HL-60 (cell line): ENCODE results near the gene XXYLT1.

ENCODE experiments used
- DNase-seq, 2 experiments: peaks; one replicate each; pipeline ENCODE4 v3.0.0-alpha.2; 2010 to 2020; ENCODE audit warnings: low read depth in 1 of 2, low spot score in 1 of 2
- H3K27ac ChIP-seq: fragments of 250-450 bp; sonication (Bioruptor Pico); replicated peaks from 2 replicates; pipeline ENCODE4 v1.5.1; 2020; ENCODE audit warnings: mild to moderate bottlenecking, moderate library complexity
- H3K27me3 ChIP-seq: fragments of 250-450 bp; sonication (Bioruptor Pico); 2 replicates; pipeline ENCODE4 v1.5.1; 2021; ENCODE audit warnings: mild to moderate bottlenecking, moderate library complexity; ENCODE audit not compliant: insufficient read depth, poor library complexity, severe bottlenecking
- H3K4me3 ChIP-seq: replicated peaks from 2 replicates; pipeline ENCODE4 v1.5.1; 2011; ENCODE audit warnings: mild to moderate bottlenecking, control low read depth, low read length; ENCODE audit not compliant: insufficient read depth
- GABPA ChIP-seq: IDR thresholded peaks from 2 replicates; pipeline ENCODE4 v1.6.1; 2012; ENCODE audit warnings: low read depth
- POLR2AphosphoS5 ChIP-seq: IDR thresholded peaks from 2 replicates; pipeline ENCODE4 v1.6.1; 2012; ENCODE audit warnings: low read depth
- SPI1 ChIP-seq: IDR thresholded peaks from 2 replicates; pipeline ENCODE4 v1.6.1; 2012; ENCODE audit warnings: low read depth, mild to moderate bottlenecking, borderline replicate concordance
- TF ChIP-seq, protein P1 (sequence below): IDR thresholded peaks from one replicate; pipeline ENCODE4 v1.5.1; 2011; ENCODE audit warnings: low read length, control low read depth, inconsistent platforms; ENCODE audit not compliant: insufficient read depth
- TF ChIP-seq, protein P2 (sequence below): IDR thresholded peaks from 2 replicates; pipeline ENCODE4 v1.6.1; 2012; ENCODE audit warnings: low read depth; ENCODE audit not compliant: insufficient replicate concordance

Gene XXYLT1

DNA sequence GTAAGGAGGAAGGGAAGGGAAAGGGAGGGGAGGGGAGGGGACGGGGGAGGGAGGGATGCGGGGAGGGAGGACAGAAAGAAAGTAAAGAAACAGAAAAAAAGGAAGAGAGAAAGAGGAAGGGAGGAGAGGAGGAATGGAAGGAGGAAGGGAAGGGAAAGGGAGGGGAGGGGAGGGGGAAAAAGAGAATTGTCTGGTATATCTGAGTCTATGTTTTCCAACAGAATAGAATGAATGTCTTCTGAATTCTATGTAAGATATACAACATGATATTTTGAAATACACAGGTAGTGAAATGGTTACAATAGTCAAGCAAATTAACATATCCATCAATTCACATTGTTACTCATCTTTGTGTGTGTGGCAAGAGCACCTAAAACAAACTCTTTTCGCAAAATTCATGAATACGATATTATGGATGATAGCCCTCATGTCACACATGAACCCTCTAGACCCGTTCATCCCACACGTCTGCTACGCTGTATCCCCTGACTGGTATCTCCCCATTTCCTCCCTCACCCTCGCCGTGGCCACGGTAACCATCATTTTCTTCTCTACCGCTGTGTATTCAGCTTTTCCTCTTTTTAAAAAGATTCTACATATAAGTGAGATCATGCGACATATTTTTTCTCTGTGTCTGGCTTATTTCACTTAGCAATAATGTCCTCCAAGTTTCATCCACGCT lies 168.9 kb downstream of the XXYLT1 start:
- TF ChIP-seq SPI1 (0 out of 2 replicates have a peak, but pooled peaks have one; percentile 8), POLR2AphosphoS5 (no peak)
- no peak overlapping the region for H3K4me3 ChIP-seq
- peak in 1 of 2 experiments; percentile 31 for DNase-seq
- H3K27ac ChIP-seq: peak overlapping the region; percentile 85
- H3K27me3 ChIP-seq: no peaks in the 10 kb centered on the region

DNA sequence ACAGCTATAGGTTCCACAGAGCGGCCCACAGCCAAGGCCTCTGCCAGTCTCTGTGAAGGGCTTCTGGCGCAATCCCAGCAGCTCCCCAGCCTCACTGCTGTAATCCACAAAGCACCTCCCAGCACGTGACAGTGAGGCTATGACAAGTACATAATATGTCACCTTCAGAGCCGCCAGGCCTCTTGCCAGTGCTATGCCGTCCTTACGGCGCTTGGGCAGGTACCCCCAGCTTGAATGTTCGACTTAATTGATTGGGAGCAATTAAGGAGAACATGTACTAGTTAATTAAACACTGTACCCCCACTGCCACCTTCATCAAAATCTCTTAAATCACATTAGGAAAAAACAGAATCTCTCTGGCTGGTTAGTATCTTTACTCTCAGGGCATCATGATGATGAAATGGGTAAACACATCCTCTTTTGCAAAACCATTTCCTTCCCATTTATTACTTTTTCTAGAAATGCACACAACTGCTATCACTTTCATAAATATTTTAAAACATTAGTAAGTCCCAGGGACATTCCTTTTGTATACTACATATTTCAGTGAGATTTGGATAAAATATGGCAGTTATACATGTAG lies 169.9 kb downstream of the XXYLT1 start:
- no peaks in the 10 kb centered on the region for H3K27me3 ChIP-seq
- peak overlapping the region; percentile 85 for H3K27ac ChIP-seq
- TF ChIP-seq POLR2AphosphoS5 (peak; percentile 59; the same call in 1 of the 2 replicates), GABPA (no peak), SPI1 (peak; percentile 82; the same call in 1 of the 2 replicates)
- DNase-seq: peak; percentile 86 to 98
- no peak overlapping the region for H3K4me3 ChIP-seq

DNA sequence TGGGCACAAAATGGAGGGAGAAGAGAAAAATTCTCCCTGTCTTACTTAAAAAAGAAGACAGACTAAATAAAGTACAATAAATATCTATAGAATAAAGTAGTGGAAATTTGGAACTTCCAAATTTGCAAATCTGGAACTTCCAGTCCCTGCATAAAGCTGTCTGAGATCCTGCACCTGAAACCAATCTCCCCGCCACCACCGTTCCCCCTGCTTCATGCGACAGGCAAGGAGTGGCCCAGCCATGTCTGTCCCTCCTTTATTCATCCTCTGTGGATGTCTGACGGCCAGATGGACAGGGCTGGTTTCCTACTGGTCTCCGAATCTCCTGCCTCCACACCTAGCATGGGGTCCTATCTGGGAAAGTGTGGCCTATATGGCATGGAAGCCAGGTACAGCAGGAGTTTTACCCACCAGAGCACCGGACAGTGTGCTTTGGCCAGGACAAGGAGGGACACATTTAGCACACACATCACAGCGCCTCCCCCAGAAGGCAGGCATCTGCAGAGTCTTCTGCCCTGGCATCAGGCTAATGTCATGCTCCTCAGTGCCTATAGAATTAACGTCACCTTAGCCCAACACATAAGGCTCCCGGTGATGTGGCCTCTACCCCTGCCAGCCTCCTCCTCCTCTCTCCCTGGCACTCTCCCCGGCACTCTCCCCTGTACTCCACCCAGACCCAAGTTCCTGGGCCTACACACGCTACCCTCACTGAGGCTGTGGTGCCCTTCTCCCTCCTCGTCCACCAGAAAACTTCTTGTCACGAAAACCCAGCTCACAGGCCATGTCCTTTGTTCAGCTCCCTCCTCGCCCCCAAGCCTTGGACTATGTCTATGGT lies 170.8 kb downstream of the XXYLT1 start:
- TF ChIP-seq, protein P1, sequence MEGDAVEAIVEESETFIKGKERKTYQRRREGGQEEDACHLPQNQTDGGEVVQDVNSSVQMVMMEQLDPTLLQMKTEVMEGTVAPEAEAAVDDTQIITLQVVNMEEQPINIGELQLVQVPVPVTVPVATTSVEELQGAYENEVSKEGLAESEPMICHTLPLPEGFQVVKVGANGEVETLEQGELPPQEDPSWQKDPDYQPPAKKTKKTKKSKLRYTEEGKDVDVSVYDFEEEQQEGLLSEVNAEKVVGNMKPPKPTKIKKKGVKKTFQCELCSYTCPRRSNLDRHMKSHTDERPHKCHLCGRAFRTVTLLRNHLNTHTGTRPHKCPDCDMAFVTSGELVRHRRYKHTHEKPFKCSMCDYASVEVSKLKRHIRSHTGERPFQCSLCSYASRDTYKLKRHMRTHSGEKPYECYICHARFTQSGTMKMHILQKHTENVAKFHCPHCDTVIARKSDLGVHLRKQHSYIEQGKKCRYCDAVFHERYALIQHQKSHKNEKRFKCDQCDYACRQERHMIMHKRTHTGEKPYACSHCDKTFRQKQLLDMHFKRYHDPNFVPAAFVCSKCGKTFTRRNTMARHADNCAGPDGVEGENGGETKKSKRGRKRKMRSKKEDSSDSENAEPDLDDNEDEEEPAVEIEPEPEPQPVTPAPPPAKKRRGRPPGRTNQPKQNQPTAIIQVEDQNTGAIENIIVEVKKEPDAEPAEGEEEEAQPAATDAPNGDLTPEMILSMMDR: no peak
- TF ChIP-seq GABPA (no peak), POLR2AphosphoS5 (no peak), SPI1 (no peak)
- TF ChIP-seq, protein P2, sequence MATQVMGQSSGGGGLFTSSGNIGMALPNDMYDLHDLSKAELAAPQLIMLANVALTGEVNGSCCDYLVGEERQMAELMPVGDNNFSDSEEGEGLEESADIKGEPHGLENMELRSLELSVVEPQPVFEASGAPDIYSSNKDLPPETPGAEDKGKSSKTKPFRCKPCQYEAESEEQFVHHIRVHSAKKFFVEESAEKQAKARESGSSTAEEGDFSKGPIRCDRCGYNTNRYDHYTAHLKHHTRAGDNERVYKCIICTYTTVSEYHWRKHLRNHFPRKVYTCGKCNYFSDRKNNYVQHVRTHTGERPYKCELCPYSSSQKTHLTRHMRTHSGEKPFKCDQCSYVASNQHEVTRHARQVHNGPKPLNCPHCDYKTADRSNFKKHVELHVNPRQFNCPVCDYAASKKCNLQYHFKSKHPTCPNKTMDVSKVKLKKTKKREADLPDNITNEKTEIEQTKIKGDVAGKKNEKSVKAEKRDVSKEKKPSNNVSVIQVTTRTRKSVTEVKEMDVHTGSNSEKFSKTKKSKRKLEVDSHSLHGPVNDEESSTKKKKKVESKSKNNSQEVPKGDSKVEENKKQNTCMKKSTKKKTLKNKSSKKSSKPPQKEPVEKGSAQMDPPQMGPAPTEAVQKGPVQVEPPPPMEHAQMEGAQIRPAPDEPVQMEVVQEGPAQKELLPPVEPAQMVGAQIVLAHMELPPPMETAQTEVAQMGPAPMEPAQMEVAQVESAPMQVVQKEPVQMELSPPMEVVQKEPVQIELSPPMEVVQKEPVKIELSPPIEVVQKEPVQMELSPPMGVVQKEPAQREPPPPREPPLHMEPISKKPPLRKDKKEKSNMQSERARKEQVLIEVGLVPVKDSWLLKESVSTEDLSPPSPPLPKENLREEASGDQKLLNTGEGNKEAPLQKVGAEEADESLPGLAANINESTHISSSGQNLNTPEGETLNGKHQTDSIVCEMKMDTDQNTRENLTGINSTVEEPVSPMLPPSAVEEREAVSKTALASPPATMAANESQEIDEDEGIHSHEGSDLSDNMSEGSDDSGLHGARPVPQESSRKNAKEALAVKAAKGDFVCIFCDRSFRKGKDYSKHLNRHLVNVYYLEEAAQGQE: no peak
- Histone ChIP-seq H3K27ac (peak overlapping the region; percentile 85), H3K27me3 (no peaks in the 10 kb centered on the region), H3K4me3 (no peak overlapping the region)
- no peak for DNase-seq

DNA sequence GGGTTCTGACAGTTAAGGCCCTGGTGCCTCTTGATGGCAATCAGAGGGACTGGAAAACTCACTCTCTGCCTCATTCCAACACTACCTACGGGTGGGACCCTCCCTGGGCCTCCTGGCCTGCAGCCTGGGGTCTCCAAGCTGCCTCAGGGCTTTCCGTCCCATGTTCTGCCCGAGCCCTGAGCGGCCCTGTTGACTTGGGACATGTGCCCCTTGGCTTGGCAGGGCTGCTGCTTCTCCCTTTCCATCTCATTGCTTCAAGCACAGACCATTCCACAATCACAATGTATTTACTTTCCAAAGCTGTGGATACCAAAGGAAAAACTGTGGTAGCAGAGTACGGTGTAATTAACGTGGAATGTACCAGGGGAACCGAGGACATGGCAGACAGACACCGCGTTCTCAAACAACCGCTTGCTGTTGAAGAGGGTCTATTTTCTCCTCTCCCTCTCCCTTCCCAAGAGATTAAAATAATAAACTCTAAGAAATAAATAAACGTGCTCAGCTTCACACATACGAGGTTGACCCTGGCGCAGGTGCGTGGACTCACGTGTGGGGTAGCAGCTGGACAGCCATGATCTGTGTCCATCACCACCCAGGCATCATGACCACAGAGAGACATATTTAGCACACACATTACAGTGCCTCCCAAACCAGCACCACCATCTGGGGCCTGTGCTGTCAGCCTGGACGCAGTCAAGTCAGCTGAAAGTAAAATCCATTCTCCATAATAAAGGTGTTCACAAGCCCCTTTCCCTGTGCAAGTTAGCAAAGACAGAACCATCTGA lies 172.0 kb downstream of the XXYLT1 start:
- DNase-seq: no peak
- Histone ChIP-seq H3K27ac (no peak overlapping the region), H3K4me3 (no peak overlapping the region), H3K27me3 (no peaks in the 10 kb centered on the region)
- TF ChIP-seq, protein P2: no peak
- TF ChIP-seq GABPA: no peak
- TF ChIP-seq, protein P1: no peak
